ENCODE data around the gene MYL12B. TPM values are rescaled to one million over a fixed set of nuclear protein-coding genes. Genes with fewer than 3 reads are reported as not detected.
"Not testable (repeated sequence)": the region's sequence is repeated elsewhere in the genome, so short reads cannot be mapped to it uniquely, and the experiment has no call there.

MYL12B gene
- total RNA-seq, 1 donor from 2014 or later: 155 TPM

- no peak for DNase-seq
These were observed 550 bp downstream of the MYL12B start for GRCh38 chr18:3262234-3263131.

- no peak for DNase-seq
These were observed 1.3 kb downstream of the MYL12B start for GRCh38 chr18:3263132-3263700.

DNA sequence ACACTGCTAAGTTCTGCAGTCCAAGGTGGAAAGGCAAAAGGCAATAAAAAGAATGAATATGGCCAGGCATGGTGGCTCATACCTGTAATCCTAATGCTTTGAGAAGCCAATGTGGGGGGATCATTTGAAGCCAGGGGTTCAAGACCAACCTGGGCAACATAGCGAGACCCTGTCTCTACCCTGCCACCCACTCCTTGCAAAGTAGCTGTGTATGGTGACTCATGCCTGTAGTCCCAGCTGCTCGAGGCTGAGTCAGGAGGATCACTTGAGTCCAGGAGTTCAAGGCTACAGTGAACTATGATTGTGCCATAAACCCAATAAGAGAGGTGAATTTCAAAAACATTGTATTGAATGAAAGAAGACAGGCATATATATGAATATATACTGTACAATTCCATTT lies 2.4 kb downstream of the MYL12B start:
- no peak for DNase-seq

GRCh38 chr18:3265564-3266033 lies 3.7 kb downstream of the MYL12B start:
- no peak for DNase-seq

DNA sequence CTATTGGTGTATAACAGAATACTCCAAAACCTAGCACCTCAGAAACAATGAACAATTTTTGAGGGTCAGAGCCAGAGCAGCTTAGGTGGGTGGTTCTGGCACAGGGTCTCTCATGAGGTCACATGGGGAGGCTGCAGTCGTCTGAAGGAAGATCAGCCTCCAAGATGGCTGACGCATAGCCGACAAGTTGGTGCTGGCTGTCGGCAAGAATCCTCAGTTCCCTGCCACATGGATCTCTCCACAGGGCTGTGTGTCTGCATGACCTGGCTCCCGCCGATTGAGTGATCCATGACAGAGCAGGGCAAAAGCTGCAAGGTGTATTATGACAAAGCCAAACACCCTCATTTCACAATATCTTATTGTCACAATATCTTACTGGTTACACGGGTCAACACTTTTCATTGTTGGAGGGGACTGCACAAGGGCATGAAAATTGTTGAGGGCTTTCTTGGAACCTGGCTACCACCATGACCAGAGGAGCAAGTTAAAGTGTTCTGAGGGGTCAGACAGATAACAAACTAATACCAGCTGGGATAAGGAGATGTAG lies 4.2 kb downstream of the MYL12B start:
- DNase-seq: no peak

DNA sequence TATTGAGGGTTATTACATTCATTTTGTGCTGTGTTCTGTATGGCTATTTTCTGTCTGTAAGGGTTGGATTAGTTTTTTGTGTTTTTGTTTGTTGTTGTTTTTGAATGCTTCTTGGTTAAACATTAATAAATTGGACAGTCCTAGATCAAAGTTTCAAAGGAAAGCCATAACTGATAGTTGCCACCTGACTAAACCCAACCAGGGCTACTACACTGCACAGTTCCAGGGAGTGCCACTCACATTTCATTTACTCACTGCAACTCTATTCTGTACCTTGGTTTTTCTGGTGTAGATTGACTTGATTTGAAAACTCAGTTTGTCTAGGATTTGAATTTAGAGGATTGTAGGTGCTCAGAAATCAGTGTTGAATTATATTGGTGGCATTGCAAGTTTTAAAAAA lies 6.4 kb downstream of the MYL12B start:
- no peak for DNase-seq

GRCh38 chr18:3269241-3269913 lies 7.4 kb downstream of the MYL12B start:
- no peak for DNase-seq

DNA sequence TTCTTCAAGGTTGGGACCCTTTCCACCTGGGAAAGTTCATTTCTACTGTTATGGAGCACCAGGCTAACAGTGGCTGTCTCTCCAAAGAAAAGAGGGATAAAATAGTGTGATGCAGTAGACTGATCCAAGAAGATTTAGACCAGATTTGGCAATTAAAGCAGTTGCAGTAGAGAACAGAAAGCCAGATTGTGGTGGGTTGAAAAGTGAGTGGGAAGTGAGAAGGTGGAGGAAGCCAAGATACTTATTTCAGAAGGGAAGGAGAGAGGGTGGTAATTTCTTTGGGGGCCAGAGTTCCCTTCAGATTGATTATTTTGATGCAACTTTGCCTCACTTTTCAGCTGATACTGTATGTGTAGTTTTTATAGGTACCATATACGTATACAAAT lies 8.0 kb downstream of the MYL12B start:
- DNase-seq: no peak

DNA sequence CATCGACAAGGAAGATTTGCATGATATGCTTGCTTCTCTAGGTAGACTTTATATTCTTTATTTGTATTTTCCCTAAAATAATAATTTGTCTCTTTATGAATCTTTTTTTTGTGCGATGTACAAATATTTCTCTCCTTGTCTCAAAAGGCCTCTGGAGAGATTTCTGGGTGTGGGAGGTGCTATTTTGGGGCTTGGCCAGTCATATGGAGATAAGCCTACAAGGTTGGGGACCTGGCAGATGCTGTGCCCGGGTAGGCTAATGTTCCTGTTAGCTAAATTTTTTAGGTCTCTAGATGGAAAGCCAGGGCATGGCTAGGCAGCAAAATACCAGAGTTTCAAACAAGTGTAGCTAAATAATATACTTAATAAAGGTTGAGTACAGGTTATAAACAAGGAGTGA lies 11.1 kb downstream of the MYL12B start:
- no peak for DNase-seq

DNA sequence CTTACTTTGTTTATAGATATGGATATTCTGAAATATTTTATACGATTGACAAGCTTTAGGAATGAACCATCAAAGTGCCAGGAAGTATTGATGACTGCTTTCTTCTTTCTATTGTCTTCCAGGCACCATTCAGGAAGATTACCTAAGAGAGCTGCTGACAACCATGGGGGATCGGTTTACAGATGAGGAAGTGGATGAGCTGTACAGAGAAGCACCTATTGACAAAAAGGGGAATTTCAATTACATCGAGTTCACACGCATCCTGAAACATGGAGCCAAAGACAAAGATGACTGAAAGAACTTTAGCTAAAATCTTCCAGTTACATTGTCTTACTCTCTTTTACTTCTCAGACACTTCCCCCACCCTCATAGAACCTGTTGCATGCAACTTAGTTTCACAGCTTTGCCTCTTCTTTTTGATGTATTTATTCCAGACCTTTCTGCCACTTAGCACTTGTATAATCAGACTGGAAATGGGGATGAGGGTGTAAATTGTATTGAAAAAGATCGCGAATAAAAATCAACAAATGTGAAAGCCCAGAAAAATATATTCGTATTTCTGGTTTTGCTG lies 15.8 kb downstream of the MYL12B start:
- DNase-seq: not testable (repeated sequence)

DNA sequence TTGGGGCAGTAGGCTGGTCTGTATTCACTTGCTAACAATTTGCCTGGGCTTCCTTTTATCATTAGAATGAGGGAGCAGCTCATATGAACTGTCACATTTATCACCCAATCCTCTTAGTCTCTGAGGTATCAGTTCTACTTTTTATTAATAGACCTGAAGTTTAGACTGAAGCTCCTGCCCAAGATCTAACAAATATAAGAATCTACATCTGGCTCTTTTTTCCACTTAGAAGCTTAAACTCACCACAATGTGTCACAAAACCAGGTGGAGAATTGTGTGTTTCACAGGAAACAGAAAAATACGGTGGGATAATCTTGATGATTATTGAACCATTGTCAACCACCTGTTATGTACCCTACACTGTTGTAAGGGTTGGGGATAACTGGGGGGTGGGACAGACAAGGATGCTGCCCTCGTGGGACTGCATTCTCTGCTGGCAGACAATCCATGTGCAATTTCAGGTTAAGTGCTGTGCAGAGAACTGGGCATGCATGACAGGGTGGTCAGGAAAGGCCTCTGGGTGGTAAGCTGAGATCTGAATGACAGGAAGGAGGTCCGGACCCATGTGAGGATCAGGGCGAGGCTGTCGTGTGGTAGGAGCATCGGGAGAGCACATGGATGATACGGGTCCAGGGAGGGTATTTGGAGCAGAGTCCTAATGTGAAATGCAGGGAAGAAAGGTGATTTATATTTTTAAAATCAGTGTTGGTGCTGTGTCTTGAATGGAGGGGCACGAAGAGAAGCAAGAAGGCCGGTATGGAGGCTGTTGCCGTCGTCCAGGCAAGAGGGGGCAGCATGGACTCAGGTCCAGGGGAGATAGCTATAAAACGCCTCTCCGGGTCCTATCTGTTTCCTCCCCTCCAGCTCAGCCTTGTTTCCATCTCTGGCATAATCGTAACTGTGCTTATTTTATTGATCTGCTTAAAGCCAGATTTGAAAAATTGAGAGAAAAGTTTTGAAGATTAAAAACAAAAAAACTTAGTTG lies 17.6 kb downstream of the MYL12B start:
- DNase-seq: no peak

- DNase-seq: peak; percentile 93
These were observed 19.8 kb downstream of the MYL12B start for GRCh38 chr18:3281456-3282400.

- peak; percentile 17 for DNase-seq
These were observed 21.4 kb downstream of the MYL12B start for GRCh38 chr18:3283253-3283863.

DNA sequence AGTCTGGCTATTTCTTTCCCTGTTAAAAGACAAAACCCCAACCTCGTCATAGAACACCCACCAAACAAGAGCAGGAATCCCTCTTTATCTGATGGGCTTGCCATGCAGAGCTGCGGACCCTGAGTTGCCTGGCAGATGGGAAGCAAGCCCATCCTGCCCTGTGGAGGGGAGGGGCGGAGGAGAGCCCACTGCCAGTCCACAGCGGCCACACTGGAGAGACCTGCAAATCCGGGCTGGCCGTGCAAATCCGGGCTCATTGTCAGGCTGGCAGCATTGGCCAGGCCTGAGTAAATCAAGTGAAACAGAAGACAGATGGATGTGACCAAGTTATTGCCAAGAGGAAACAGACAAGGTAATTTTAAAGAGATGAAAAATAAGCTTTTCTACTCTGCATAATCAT lies 22.0 kb downstream of the MYL12B start:
- peak; percentile 48 for DNase-seq

- no peak for DNase-seq
These were observed 22.6 kb downstream of the MYL12B start for GRCh38 chr18:3284501-3284900.

DNA sequence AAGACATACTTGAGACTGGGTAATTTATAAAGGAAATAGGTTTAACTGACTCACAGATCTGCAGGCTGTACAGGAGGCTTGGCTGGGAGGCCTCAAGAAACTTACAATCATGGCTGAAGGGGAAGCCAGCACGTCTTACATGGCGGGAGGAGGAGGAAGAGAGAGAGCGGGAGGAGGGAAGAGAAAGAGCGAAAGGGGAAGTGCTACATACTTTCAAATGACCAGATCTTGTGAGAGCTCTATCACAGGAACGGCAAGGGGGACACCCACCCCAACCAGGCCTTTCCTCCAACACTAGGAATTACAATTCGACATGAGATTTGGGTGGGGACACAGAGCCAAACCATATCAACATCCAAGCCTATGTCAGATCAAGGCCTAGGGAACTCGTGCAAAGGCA lies 24.2 kb downstream of the MYL12B start:
- DNase-seq: no peak

DNA sequence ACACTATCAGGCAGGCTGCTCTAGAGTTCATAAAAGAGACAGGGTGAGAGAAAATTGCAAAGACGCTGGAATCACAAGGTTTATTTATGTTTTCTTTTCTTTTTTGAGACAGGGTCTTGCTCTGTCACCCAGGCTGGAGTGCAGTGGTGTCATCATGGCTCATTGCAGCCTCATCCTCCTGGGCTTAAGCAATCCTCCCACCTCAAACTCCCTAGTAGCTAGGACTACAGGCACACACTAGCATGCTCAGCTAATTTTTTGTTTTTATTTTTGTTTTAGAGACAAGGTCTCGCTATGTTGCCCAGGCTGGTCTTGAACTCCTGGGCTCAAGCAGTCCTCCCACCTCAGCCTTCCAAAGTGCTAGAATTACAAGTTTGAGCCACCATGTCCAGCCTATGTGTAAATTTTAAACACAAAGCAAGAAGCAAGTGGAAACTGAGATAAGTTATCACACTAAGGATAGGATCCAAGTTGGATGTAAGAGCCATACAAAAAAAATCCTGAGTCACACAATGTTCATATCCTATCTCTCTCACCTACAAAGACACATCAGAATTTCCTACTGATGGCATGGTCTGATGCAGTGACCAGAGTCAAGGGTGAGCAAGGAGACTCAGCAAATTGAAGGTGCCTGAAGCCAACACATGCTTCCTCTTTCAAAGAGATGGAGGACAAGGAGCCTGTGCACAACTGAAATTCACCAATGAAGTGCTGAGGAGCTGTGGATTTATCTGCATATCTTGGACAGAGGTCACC lies 31.4 kb downstream of the MYL12B start:
- DNase-seq: no peak

DNA sequence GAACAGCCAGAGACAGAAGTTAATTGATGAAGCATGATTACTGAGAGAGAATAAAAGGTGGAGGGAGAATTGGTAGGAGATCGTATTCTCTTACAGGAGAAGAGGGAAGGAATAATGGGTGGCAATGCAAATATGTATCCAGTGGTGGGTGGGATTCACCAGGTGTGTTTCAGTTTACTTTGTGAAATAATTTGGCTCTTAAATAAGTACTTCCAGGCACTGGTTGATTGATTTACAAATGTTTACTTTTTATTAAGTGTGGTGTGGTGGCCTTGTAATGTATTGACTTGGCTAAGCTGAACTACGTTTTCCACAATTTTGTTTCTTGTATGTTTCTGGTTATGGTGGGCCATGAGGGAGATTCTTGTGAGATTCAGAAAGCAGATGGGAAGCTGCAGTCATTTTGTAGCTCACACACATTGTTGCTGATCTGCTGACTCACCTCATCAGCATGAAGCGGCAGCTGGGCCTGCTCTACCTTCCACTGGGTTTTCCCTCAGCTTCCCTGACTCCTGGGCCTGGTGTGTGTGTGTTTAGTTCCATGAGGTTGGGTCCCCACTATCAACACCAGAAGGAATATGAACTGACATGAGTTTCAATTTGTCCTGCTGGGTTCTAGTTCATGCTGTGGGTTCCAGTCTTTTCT lies 32.6 kb downstream of the MYL12B start:
- no peak for DNase-seq

Measured in tongue (tissue), 2 donors.